Fibroblast of upper back skin (primary cell): ENCODE results near the gene MAT2B.

ENCODE experiments used
- DNase-seq: peaks from one replicate; pipeline ENCODE4 v3.0.0-alpha.2; 2013

The MAT2B gene

GRCh38 chr5:163505368-163506094 is at the start of gene MAT2B:
Gene MAT2B (plus strand): TSS chr5:163505619. CDS start chr5:163505687, 68 bp downstream.
- DNase-seq, result peak; percentile 94

GRCh38 chr5:163456029-163456589 is 49.3 kb upstream of the MAT2B start:
- DNase-seq, result peak; percentile 19

- no peak for DNase-seq
Observed at GRCh38 chr5:163456840-163457239, 48.6 kb upstream of the MAT2B start.

- DNase-seq, result no peak
Observed at GRCh38 chr5:163458778-163459385, 46.5 kb upstream of the MAT2B start.

- DNase-seq, result no peak
Observed at GRCh38 chr5:163459462-163459818, 46.0 kb upstream of the MAT2B start.

GRCh38 chr5:163459819-163460561 is 45.4 kb upstream of the MAT2B start, which contains the start of gene NUDCD2:
Gene NUDCD2 (minus strand): TSS chr5:163460102. CDS start chr5:163460050, 52 bp downstream.
- DNase-seq, result peak; percentile 99

GRCh38 chr5:163460562-163461171 is 44.8 kb upstream of the MAT2B start, which contains the start of gene HMMR:
Gene HMMR (plus strand): TSS chr5:163460632. CDS start chr5:163460693, 61 bp downstream.
- DNase-seq, result peak; percentile 18

GRCh38 chr5:163463063-163463435 is 42.4 kb upstream of the MAT2B start:
- no peak for DNase-seq

- DNase-seq, result no peak
Observed at GRCh38 chr5:163467682-163468081, 37.7 kb upstream of the MAT2B start.

- DNase-seq, result peak; percentile 9
Observed at GRCh38 chr5:163473635-163474243, 31.7 kb upstream of the MAT2B start.

GRCh38 chr5:163475411-163475810 is 30.0 kb upstream of the MAT2B start:
- DNase-seq, result no peak

- no peak for DNase-seq
Observed at GRCh38 chr5:163478126-163478981, 27.1 kb upstream of the MAT2B start.

- no peak for DNase-seq
Observed at GRCh38 chr5:163478982-163479271, 26.5 kb upstream of the MAT2B start.

GRCh38 chr5:163489055-163489744 is 16.2 kb upstream of the MAT2B start:
- peak; percentile 23 for DNase-seq

- no peak for DNase-seq
Observed at GRCh38 chr5:163489745-163490075, 15.7 kb upstream of the MAT2B start.

GRCh38 chr5:163496286-163496685 is 9.1 kb upstream of the MAT2B start:
- peak; percentile 39 for DNase-seq

GRCh38 chr5:163497315-163497714 is 8.1 kb upstream of the MAT2B start:
- no peak for DNase-seq

- DNase-seq, result peak; percentile 62
Observed at GRCh38 chr5:163498886-163499285, 6.5 kb upstream of the MAT2B start.

GRCh38 chr5:163502521-163502920 is 2.9 kb upstream of the MAT2B start:
- no peak for DNase-seq

GRCh38 chr5:163503106-163504078 is 2.0 kb upstream of the MAT2B start:
- peak; percentile 82 for DNase-seq
